GM12801 (cell line): ENCODE measurements around the gene RIPOR3.

ENCODE experiments used
- CTCF ChIP-seq: IDR thresholded peaks from one replicate; pipeline ENCODE4 v1.5.1; 2011; ENCODE audit warnings: control low read depth; ENCODE audit not compliant: insufficient read length; ENCODE audit errors: extremely low read depth

RIPOR3 gene

GRCh38 chr20:50654904-50655303 is 36.4 kb downstream of the RIPOR3 start:
- no peak for TF ChIP-seq CTCF

GRCh38 chr20:50652702-50653294 is 38.5 kb downstream of the RIPOR3 start:
- TF ChIP-seq CTCF, result no peak

GRCh38 chr20:50651676-50652075 is 39.7 kb downstream of the RIPOR3 start:
- TF ChIP-seq CTCF, result no peak

- no peak for TF ChIP-seq CTCF
Measured at GRCh38 chr20:50649590-50649989, 41.8 kb downstream of the RIPOR3 start.

- no peak for TF ChIP-seq CTCF
Measured at GRCh38 chr20:50648651-50649050, 42.7 kb downstream of the RIPOR3 start.

- TF ChIP-seq CTCF, result no peak
Measured at GRCh38 chr20:50646483-50646996, 44.8 kb downstream of the RIPOR3 start.

- no peak for TF ChIP-seq CTCF
Measured at GRCh38 chr20:50645253-50646068, 45.9 kb downstream of the RIPOR3 start.
